ENCODE results near the gene LGI4. TPM values are rescaled to one million over a fixed set of nuclear protein-coding genes. Genes with fewer than 3 reads are reported as not detected.

The LGI4 gene
- polyA plus RNA-seq, 1 donor: 13.2 TPM

GRCh38 chr19:35085947-35086346 is 48.9 kb downstream of the LGI4 start:
- no peak for DNase-seq

DNA sequence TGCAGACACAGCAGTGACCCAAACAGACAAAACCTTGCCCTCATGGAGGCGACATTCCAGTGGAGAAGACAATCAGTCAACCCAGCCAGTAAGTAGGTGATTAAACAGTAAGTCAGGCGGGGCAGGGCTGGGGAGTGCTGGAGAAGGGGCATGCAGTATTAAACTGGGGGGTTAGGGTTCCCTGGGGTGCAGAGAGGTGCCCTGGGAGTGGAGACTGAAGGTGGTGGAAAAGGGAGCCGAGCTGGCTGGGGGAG is 50.4 kb downstream of the LGI4 start:
- DNase-seq: no peak

DNA sequence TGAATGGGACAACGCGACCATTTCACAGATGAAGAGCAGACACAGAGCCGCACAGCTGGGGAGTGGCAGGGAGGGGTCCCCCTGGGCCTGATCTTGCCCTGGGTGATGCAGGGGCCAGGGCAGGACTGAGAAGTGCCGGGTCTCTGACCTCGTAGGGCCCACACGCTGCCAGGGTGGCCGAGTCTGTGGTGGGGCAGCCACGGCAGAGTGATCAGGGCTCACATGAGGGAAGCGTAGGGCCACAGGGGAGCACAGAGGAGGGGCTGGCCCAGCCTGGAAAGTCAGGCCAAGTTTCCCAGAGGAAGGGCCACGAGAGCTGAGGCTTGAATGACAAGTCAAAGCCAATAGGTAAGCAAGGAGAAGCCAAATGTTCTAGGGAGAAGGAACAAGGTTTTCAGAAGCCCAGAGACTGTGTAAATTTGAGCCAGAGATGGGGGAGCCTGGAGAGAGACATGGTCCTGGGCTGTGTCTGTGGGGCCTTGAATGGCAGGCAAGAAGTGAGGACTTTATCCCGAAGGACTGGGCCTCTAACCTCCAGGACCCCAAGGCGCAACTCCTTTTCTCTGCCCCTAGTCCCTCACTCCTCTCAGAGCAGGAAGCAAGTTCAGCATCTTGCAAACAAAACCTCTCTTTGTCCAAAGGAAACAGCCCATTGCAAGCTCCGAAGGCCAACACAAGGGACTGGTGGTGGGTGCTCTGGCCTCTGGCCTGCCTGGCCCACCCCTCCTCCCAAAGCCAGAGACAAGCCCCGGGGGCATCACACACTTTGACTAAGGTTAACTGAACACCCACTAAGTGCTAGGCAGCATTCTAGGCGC is 51.0 kb downstream of the LGI4 start:
- no peak for DNase-seq

GRCh38 chr19:35081201-35081600 is 53.7 kb downstream of the LGI4 start:
- no peak for DNase-seq

DNA sequence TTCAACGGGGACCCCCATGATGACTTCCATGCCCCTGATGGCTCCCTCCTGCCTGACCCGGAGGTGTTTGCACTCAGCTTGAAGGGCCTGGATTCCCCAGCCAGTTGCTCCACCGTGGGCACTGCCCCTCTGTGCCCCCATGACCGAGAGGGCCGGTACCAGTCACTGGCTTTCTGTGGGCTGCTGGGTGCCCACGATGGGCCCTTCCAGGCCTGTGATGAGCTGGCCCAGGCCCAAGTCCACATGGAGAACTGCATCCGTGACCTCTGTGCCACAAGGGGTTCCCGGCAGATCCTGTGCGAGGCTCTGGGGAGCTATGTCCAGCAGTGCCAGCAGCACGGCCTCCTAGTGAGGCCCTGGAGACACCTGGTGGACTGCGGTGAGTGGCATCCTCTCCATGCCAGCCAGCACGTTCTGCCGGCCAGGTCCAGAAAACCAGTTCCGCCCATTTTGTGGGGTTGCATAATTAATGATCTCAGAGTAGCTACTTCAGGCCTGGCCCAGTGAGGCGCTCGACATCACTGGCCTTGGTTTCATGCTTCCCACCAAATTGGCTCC is 54.2 kb downstream of the LGI4 start:
- no peak for DNase-seq

GRCh38 chr19:35079826-35080225 is 55.0 kb downstream of the LGI4 start:
- DNase-seq: no peak

DNA sequence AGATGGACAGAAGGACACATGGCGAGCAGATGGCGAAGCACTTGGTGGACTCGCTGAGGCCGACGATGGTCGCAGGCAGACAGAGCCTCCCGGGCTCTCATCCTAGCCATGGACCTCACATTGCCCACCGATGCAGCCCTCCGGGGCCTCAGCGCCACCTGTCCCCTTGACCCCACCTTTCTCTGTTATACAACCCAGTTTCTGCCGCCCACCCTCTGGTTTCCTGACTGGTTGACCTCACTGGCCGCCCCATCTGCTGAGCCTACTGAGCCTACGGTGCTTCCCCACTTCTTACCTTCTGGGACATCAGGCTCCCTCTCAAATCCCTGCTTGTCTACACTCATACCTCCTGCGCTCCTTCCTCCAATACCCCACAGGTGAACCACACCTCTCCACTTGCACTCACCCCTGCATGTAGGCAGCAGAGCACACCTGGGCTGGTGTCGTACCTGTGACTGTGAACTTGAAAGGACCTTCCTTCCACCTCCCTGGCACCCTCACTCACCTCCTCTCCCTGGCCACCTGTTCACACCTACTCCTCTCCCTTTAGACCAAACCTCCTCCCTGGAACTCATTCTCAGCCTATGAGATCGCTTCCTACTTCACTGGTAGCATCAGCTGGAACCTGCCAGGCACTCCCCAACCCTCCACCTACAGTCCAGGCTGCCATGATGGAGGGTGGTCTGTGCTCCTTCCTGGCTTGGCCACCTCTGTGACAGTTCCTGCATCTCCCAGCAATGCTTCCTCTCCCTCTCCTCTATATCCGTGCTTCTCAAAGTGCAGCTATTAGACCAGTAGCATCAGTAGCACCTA is 57.2 kb downstream of the LGI4 start:
- no peak for DNase-seq

DNA sequence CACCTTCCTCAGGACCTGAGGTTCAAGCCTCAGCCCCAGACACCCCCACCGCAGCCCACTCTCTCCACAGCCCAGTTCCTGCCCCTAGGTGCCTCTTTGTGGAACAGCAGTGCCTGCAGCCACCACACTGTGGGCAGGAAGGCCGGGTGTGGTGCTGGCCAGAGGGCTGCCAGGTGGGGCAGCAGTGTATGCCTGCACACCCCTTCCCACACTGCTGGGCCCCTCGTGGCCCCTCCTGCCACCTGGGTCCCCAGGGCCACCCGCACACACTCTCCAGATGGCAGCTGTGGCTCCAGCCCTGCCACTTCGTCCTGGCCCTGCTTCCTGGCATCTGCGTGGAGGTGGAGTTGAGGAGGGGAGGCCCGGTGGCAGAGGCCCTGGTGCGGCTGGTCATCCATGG is 58.2 kb downstream of the LGI4 start:
- DNase-seq: no peak

DNA sequence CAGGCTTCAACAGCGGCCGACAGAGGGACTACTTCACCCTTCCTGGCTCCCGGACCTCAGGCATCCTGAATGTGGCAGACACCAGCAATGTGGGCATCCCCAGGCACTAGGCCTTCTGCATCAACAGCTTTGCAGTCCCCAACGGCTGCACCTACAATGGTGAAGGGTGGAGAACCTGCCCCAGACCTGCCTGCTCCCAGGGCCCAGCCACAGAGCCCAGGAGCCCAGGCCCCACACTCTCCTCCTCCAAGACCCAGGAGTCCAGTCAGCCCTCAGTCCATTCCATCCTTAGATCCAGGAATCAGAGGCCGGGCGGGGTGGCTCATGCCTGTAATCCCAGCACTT is 58.9 kb downstream of the LGI4 start:
- no peak for DNase-seq

DNA sequence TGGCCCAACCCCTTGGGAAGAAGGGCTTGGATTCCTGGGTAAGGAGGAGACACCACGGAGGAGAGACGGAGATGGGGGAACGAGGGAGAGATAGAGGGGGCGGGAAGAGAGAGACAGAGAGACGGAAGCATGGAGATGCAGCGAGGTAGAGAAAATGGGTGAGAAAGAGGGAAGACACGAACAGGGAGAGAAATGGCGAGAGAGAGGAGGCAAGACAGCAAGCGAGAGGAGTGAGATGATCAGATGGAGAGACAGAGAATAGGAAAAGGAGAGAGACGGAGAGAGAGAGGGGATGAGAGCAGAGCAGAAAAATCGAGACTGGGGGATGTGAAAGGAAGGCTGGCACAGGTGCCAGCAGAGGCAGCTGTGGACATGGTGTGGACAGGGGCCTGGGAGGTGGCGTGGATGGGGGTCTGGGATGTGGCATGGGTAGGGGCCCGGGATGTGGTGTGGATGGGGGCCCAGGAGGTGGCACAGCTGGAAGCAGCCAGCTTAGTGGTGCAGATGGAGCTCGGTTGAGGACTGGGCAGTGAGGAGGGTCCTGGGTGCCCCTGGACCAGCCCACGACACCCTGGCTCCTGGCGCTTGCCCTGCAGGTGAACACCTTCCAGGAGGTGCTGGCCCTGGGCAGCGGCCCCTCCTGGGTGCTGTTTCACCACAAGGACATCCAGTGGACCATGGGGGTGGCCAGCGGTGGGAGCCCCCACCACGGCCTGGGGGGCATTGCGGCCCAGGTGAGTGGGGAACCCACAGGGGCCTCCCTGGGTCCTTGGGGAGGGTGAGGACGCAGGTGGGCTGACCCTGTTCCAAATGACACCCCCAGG is 59.4 kb downstream of the LGI4 start:
- no peak for DNase-seq

Other genes with a start within 250 kb of the LGI4 start
- gene ZNF30, start 208.2 kb downstream of the LGI4 start, polyA plus RNA-seq (ENCODE audit: insufficient read length): 3.9 TPM
- gene ZNF792, start 170.8 kb downstream of the LGI4 start, polyA plus RNA-seq (ENCODE audit: insufficient read length): 2.7 TPM
- gene GRAMD1A, start 134.7 kb downstream of the LGI4 start, polyA plus RNA-seq (ENCODE audit: insufficient read length): 48.5 TPM
- gene SCN1B, start 104.6 kb downstream of the LGI4 start, polyA plus RNA-seq (ENCODE audit: insufficient read length): 7.2 TPM
- gene HPN, start 93.3 kb downstream of the LGI4 start, polyA plus RNA-seq (ENCODE audit: insufficient read length): 0.36 TPM
- gene FXYD3, start 19.2 kb downstream of the LGI4 start, polyA plus RNA-seq (ENCODE audit: insufficient read length): 0.97 TPM
- 281 TPM for gene FXYD1, start 3.8 kb upstream of the LGI4 start, polyA plus RNA-seq (ENCODE audit: insufficient read length)
- gene FXYD7, start 8.2 kb upstream of the LGI4 start, polyA plus RNA-seq (ENCODE audit: insufficient read length): 0.65 TPM
- gene FXYD5, start 19.7 kb upstream of the LGI4 start, polyA plus RNA-seq (ENCODE audit: insufficient read length): 22.3 TPM
- not detected for gene FAM187B, start 93.7 kb upstream of the LGI4 start, polyA plus RNA-seq (ENCODE audit: insufficient read length)
- gene LSR, start 113.9 kb upstream of the LGI4 start, polyA plus RNA-seq (ENCODE audit: insufficient read length): 5.3 TPM
- 119 TPM for gene USF2, start 133.9 kb upstream of the LGI4 start, polyA plus RNA-seq (ENCODE audit: insufficient read length)
- gene HAMP, start 147.5 kb upstream of the LGI4 start, polyA plus RNA-seq (ENCODE audit: insufficient read length): 0.31 TPM
- gene MAG, start 157.1 kb upstream of the LGI4 start, polyA plus RNA-seq (ENCODE audit: insufficient read length): 0.84 TPM
- 0.72 TPM for gene CD22, start 194.1 kb upstream of the LGI4 start, polyA plus RNA-seq (ENCODE audit: insufficient read length)
- not detected for gene FFAR1, start 212.8 kb upstream of the LGI4 start, polyA plus RNA-seq (ENCODE audit: insufficient read length)
- gene FFAR3, start 223.4 kb upstream of the LGI4 start, polyA plus RNA-seq (ENCODE audit: insufficient read length): not detected
- gene GPR42, start 236.0 kb upstream of the LGI4 start, polyA plus RNA-seq (ENCODE audit: insufficient read length): not detected

Data from hindlimb muscle (tissue), 1 donor.